GM23338 (cell line): ENCODE results near the gene TREML2. TPM values are rescaled to one million over a fixed set of nuclear protein-coding genes. Genes with fewer than 3 reads are reported as not detected.

Experiments used
- ATAC-seq: fragments of 200-7000 bp; cut with Tn5 transposase; 3 replicates; pipeline ENCODE4 v1.9.1; 2020
- DNase-seq: peaks from one replicate; pipeline ENCODE4 v3.0.0-alpha.2; 2015; ENCODE audit warnings: low spot score
- H2AFZ ChIP-seq: fragments of 200-600 bp; sonication (generic); 2 replicates; pipeline ENCODE4 v1.8.0; 2016; ENCODE audit warnings: antibody characterized with exemption, mild to moderate bottlenecking, moderate library complexity
- H3F3A ChIP-seq: fragments of 200-600 bp; sonication (generic); replicated peaks from 2 replicates; pipeline ENCODE4 v1.8.0; 2017; ENCODE audit warnings: antibody characterized with exemption, mixed run types, low read depth
- H3K27ac ChIP-seq: fragments of 200-600 bp; sonication (generic); 2 replicates; pipeline ENCODE4 v1.6.1; 2016; ENCODE audit warnings: low read depth
- H3K27me3 ChIP-seq: fragments of 200-600 bp; sonication (generic); 2 replicates; pipeline ENCODE4 v1.8.0; 2016; ENCODE audit warnings: mild to moderate bottlenecking, mixed run types, moderate library complexity; ENCODE audit not compliant: insufficient read depth
- H3K36me3 ChIP-seq: fragments of 200-600 bp; sonication (generic); 2 replicates; pipeline ENCODE4 v1.8.0; 2016; ENCODE audit warnings: mild to moderate bottlenecking; ENCODE audit not compliant: insufficient read depth
- H3K4me1 ChIP-seq: fragments of 200-600 bp; sonication (generic); 2 replicates; pipeline ENCODE4 v1.8.0; 2016; ENCODE audit warnings: mild to moderate bottlenecking, moderate library complexity; ENCODE audit not compliant: insufficient read depth
- H3K4me2 ChIP-seq: fragments of 200-600 bp; sonication (generic); 2 replicates; pipeline ENCODE4 v1.7.1; 2017; ENCODE audit warnings: mixed run types
- H3K4me3 ChIP-seq: fragments of 200-600 bp; sonication (generic); 2 replicates; pipeline ENCODE4 v1.6.1; 2016; ENCODE audit warnings: mixed run types
- H3K79me2 ChIP-seq: fragments of 200-600 bp; sonication (generic); replicated peaks from 2 replicates; pipeline ENCODE4 v1.8.0; 2017; ENCODE audit warnings: mild to moderate bottlenecking; ENCODE audit not compliant: insufficient read depth
- H3K9me2 ChIP-seq: fragments of 200-600 bp; sonication (generic); 2 replicates; pipeline ENCODE4 v1.8.0; 2017; ENCODE audit not compliant: insufficient read depth
- H4K20me1 ChIP-seq: fragments of 200-600 bp; sonication (generic); replicated peaks from 2 replicates; pipeline ENCODE4 v1.8.0; 2017; ENCODE audit warnings: mild to moderate bottlenecking; ENCODE audit not compliant: insufficient read depth
- H3K27ac Mint-ChIP-seq: 2 replicates; pipeline ENCODE4 v1.8.0; 2020; ENCODE audit warnings: inconsistent platforms, mild to moderate bottlenecking, moderate library complexity, mixed read lengths
- H3K27me3 Mint-ChIP-seq: 3 replicates; pipeline ENCODE4 v1.8.0; 2022; ENCODE audit warnings: low read depth, mild to moderate bottlenecking, moderate library complexity, mixed read lengths, inconsistent platforms; ENCODE audit not compliant: insufficient read depth, poor library complexity
- H3K36me3 Mint-ChIP-seq: 3 replicates; pipeline ENCODE4 v1.8.0; 2021; ENCODE audit warnings: low read depth, mild to moderate bottlenecking, inconsistent platforms, moderate library complexity, mixed read lengths
- H3K4me1 Mint-ChIP-seq: 3 replicates; pipeline ENCODE4 v1.8.0; 2020; ENCODE audit warnings: mild to moderate bottlenecking, inconsistent platforms, mixed read lengths
- H3K4me3 Mint-ChIP-seq: 3 replicates; pipeline ENCODE4 v1.8.0; 2021; ENCODE audit warnings: moderate library complexity, mild to moderate bottlenecking, inconsistent platforms, mixed read lengths
- H3K9me3 Mint-ChIP-seq: 3 replicates; pipeline ENCODE4 v1.8.0; 2020; ENCODE audit warnings: moderate library complexity, mild to moderate bottlenecking, inconsistent platforms, mixed read lengths
- CREB1 ChIP-seq: fragments of 250-450 bp; sonication (Bioruptor Pico); IDR thresholded peaks from 2 replicates; pipeline ENCODE4 v1.5.0; 2020; ENCODE audit warnings: low read depth, mild to moderate bottlenecking, moderate library complexity
- CTCF ChIP-seq, 2 experiments: fragments of 200-600 bp in 1 of 2; sonication (generic) in 1 of 2; conservative IDR thresholded peaks; 2 replicates each; pipeline versions ENCODE4 v1.5.1 to v1.6.1; 2016 to 2017; ENCODE audit warnings: antibody characterized with exemption in 2 of 2, low read depth in 2 of 2, mild to moderate bottlenecking in 2 of 2, moderate library complexity in 1 of 2
- EZH2 ChIP-seq: fragments of 200-600 bp; sonication (generic); IDR thresholded peaks from one replicate; pipeline ENCODE4 v1.8.0; 2017; ENCODE audit warnings: antibody characterized with exemption, mild to moderate bottlenecking, low read depth; ENCODE audit not compliant: unreplicated experiment
- EZH2phosphoT487 ChIP-seq: fragments of 200-600 bp; sonication (generic); IDR thresholded peaks from one replicate; pipeline ENCODE4 v1.8.1; 2018; ENCODE audit warnings: antibody characterized with exemption; ENCODE audit not compliant: unreplicated experiment
- JUNB ChIP-seq: IDR thresholded peaks from one replicate; pipeline ENCODE4 v1.6.1; 2016; ENCODE audit warnings: antibody characterized with exemption; ENCODE audit not compliant: unreplicated experiment
- NANOG ChIP-seq: IDR thresholded peaks from 2 replicates; pipeline ENCODE4 v1.6.1; 2016; ENCODE audit warnings: antibody characterized with exemption, borderline replicate concordance
- POLR2AphosphoS5 ChIP-seq: IDR thresholded peaks from 2 replicates; pipeline ENCODE4 v1.6.1; 2016; ENCODE audit warnings: antibody characterized with exemption, low read depth
- REST ChIP-seq: IDR thresholded peaks from one replicate; pipeline ENCODE4 v1.6.1; 2018; ENCODE audit warnings: antibody characterized with exemption; ENCODE audit not compliant: unreplicated experiment
- STAT1 ChIP-seq: IDR thresholded peaks from one replicate; pipeline ENCODE4 v1.6.1; 2016; ENCODE audit warnings: antibody characterized with exemption; ENCODE audit not compliant: unreplicated experiment
- ZNF114 ChIP-seq: fragments of 250-450 bp; sonication (Bioruptor Pico); IDR thresholded peaks from 2 replicates; pipeline ENCODE4 v1.5.0; 2020; ENCODE audit warnings: mild to moderate bottlenecking, moderate library complexity
- ZNF331 ChIP-seq: fragments of 250-450 bp; sonication (Bioruptor Pico); IDR thresholded peaks from 2 replicates; pipeline ENCODE4 v1.5.0; 2020; ENCODE audit warnings: low read depth, mild to moderate bottlenecking, moderate library complexity
- polyA plus RNA-seq: library from polyadenylated mRNA; unstranded; fragments of >200 nt; fragmentation: Nextera tagmentation; extraction: Ambion mirVana; gene quantifications from 2 replicates; pipeline ENCODE4 v1.2.1, GENCODE V29; 2016
- total RNA-seq: library from RNA; depleted of rRNA; stranded (reverse); fragments of >200 nt; shearing (Covaris generic); gene quantifications from 2 replicates; pipeline ENCODE4 v1.2.3, GENCODE V29; 2014
- TF ChIP-seq, protein P1 (sequence below): IDR thresholded peaks from 2 replicates; pipeline ENCODE4 v1.6.1; 2016; ENCODE audit warnings: antibody characterized with exemption

Gene TREML2
- total and polyA plus RNA-seq, 2 experiments from 2014 or later = 0.07 TPM; not detected in 1

DNA sequence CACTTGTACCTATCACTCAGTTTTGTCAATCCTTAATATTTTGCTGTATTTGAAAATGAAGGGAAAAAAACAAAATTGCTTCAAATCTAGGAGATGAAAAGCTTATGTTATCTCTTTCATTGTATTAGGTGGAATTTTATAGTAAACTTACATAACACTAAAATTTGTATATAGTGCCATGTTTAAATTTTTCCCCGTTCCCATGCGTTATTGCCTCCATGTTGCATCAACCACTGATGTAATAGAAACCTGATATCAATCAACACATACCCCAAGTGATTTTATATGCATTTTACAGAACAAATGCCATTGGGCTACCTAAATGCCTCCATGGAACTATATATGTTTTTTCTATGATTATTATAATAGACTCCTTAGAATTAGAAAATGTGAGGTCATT is 23.3 kb downstream of the TREML2 start:
- Histone ChIP-seq H3K27ac (no peak overlapping the region), H3K4me1 (no peaks in the 10 kb centered on the region), H3K4me2 (no peak overlapping the region), H3K36me3 (no peaks in the 10 kb centered on the region), H3K4me3 (no peak overlapping the region), H3K79me2 (no peaks in the 10 kb centered on the region), H3K9me2 (0 out of 2 replicates have a peak, but pooled peaks cover 6% of the 10 kb centered on the region), H2AFZ (no peak overlapping the region), H3K27me3 (no peaks in the 10 kb centered on the region), H3F3A (no peaks in the 10 kb centered on the region), H4K20me1 (no peaks in the 10 kb centered on the region)
- Mint-ChIP-seq H3K9me3 (peaks cover 8% of the 10 kb centered on the region; the same call in 1 of the 3 replicates), H3K4me3 (no peak overlapping the region), H3K27ac (no peak overlapping the region), H3K4me1 (peaks cover 7% of the 10 kb centered on the region; the same call in 2 of the 3 replicates), H3K36me3 (peaks cover 7% of the 10 kb centered on the region; the same call in 1 of the 3 replicates), H3K27me3 (no peaks in the 10 kb centered on the region)
- ATAC-seq (no peak), DNase-seq (no peak)
- TF ChIP-seq EZH2 = no peak

GRCh38 chr6:41177287-41177686 is 23.7 kb downstream of the TREML2 start:
- Histone ChIP-seq H3K4me2 (no peak overlapping the region), H3F3A (no peaks in the 10 kb centered on the region), H3K27ac (no peak overlapping the region), H3K27me3 (no peaks in the 10 kb centered on the region), H3K79me2 (no peaks in the 10 kb centered on the region), H4K20me1 (no peaks in the 10 kb centered on the region), H3K36me3 (no peaks in the 10 kb centered on the region), H2AFZ (0 out of 2 replicates have a peak overlapping the region, but pooled peaks have one; percentile 23), H3K4me1 (no peaks in the 10 kb centered on the region), H3K4me3 (no peak overlapping the region), H3K9me2 (0 out of 2 replicates have a peak, but pooled peaks cover 6% of the 10 kb centered on the region)
- Mint-ChIP-seq H3K9me3 (peaks cover 8% of the 10 kb centered on the region; the same call in 1 of the 3 replicates), H3K4me3 (no peak overlapping the region), H3K36me3 (peaks cover 7% of the 10 kb centered on the region; the same call in 1 of the 3 replicates), H3K27me3 (no peaks in the 10 kb centered on the region), H3K4me1 (peaks cover 6% of the 10 kb centered on the region; the same call in 2 of the 3 replicates), H3K27ac (no peak overlapping the region)
- DNase-seq (no peak), ATAC-seq (no peak)
- TF ChIP-seq POLR2AphosphoS5 (no peak), ZNF114 (CRISPR knock-in tag) (no peak), JUNB (no peak), EZH2 (no peak), CREB1 (CRISPR knock-in tag) (no peak), ZNF331 (CRISPR knock-in tag) (no peak)

DNA sequence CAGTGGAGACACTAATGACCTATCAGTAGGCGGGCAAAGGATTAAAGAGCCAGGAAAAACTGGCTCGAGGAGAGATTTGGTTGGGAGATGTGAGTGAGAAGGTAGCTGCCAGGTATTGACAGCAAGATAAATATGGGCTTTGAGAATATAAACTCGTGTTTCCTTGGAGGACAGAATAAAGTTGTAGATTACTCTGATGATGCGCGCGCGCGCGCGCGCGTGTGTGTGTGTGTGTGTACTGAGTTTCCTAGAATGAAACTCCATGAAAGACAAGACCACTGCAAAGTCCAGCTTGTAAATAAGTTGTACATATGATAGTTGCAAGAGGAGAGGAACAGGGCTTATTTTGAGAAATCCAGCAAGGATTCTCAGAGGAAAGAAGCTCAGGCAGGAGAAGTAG is 24.8 kb downstream of the TREML2 start:
- Histone ChIP-seq H3K79me2 (no peaks in the 10 kb centered on the region), H4K20me1 (no peaks in the 10 kb centered on the region), H3K36me3 (no peaks in the 10 kb centered on the region), H3K27me3 (no peaks in the 10 kb centered on the region), H3K4me1 (peaks cover 6% of the 10 kb centered on the region), H2AFZ (0 out of 2 replicates have a peak overlapping the region, but pooled peaks have one; percentile 14), H3K4me2 (no peak overlapping the region), H3K27ac (no peak overlapping the region), H3K4me3 (no peak overlapping the region), H3K9me2 (peaks cover 7% of the 10 kb centered on the region; the same call in 1 of the 2 replicates), H3F3A (no peaks in the 10 kb centered on the region)
- Mint-ChIP-seq H3K27me3 (no peaks in the 10 kb centered on the region), H3K36me3 (peaks cover 7% of the 10 kb centered on the region; the same call in 1 of the 3 replicates), H3K27ac (no peak overlapping the region), H3K4me3 (no peak overlapping the region), H3K4me1 (peaks cover 5% of the 10 kb centered on the region), H3K9me3 (peaks cover 8% of the 10 kb centered on the region; the same call in 1 of the 3 replicates)
- ATAC-seq = no peak
- no peak for DNase-seq
- TF ChIP-seq CTCF (conservative IDR thresholded peaks at IDR 0.05; ENCODE audit: low read depth in 2 of 2) = no peak
- no peak for TF ChIP-seq JUNB
- TF ChIP-seq EZH2 = no peak
- TF ChIP-seq REST = no peak
- TF ChIP-seq, protein P1, sequence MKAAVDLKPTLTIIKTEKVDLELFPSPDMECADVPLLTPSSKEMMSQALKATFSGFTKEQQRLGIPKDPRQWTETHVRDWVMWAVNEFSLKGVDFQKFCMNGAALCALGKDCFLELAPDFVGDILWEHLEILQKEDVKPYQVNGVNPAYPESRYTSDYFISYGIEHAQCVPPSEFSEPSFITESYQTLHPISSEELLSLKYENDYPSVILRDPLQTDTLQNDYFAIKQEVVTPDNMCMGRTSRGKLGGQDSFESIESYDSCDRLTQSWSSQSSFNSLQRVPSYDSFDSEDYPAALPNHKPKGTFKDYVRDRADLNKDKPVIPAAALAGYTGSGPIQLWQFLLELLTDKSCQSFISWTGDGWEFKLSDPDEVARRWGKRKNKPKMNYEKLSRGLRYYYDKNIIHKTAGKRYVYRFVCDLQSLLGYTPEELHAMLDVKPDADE = no peak
- TF ChIP-seq NANOG = no peak
- TF ChIP-seq ZNF331 (CRISPR knock-in tag) = no peak
- no peak for TF ChIP-seq CREB1 (CRISPR knock-in tag)
- TF ChIP-seq ZNF114 (CRISPR knock-in tag) = no peak
- no peak for TF ChIP-seq POLR2AphosphoS5
- no peak for TF ChIP-seq STAT1
- TF ChIP-seq EZH2phosphoT487 = no peak
